Right renal cortex interstitium (tissue), 3 donors: ENCODE data around the gene C1orf52. TPM values are rescaled to one million over a fixed set of nuclear protein-coding genes. Genes with fewer than 3 reads are reported as not detected.

Source experiments
- DNase-seq, 3 donors: peaks; one replicate each; pipeline ENCODE4 v3.0.0-alpha.2; 2013; ENCODE audit warnings: low read depth in 3 of 3, low spot score in 2 of 3
- polyA plus RNA-seq, 3 donors: library from polyadenylated mRNA; unstranded; fragments of 120-200 nt; gene quantifications; one replicate each; pipeline ENCODE4 v1.2.1, GENCODE V29; 2013; ENCODE audit not compliant: insufficient read length in 3 of 3

The C1orf52 gene
- polyA plus RNA-seq, 3 donors: 33.6 to 40.6 (median 37.8) TPM

- no peak for DNase-seq
These were observed 18.8 kb downstream of the C1orf52 start for GRCh38 chr1:85240643-85241042.

GRCh38 chr1:85240174-85240601 is 19.3 kb downstream of the C1orf52 start:
- no peak for DNase-seq

- DNase-seq: no peak
These were observed 21.8 kb downstream of the C1orf52 start for GRCh38 chr1:85237613-85238012.

GRCh38 chr1:85230305-85230977 is 29.0 kb downstream of the C1orf52 start:
- no peak for DNase-seq

GRCh38 chr1:85229574-85230097 is 29.8 kb downstream of the C1orf52 start:
- no peak for DNase-seq

GRCh38 chr1:85228972-85229371 is 30.5 kb downstream of the C1orf52 start:
- DNase-seq: no peak

- no peak for DNase-seq
These were observed 33.7 kb downstream of the C1orf52 start for GRCh38 chr1:85225624-85226380.

- peak in 1 of 3 donors; percentile 34 for DNase-seq
These were observed 34.5 kb downstream of the C1orf52 start for GRCh38 chr1:85224734-85225623.

GRCh38 chr1:85224295-85224694 is 35.2 kb downstream of the C1orf52 start:
- DNase-seq: no peak

- no peak for DNase-seq
These were observed 36.1 kb downstream of the C1orf52 start for GRCh38 chr1:85223334-85223733.

- no peak for DNase-seq
These were observed 38.7 kb downstream of the C1orf52 start for GRCh38 chr1:85220756-85221201.

- no peak for DNase-seq
These were observed 39.4 kb downstream of the C1orf52 start for GRCh38 chr1:85219853-85220610.

GRCh38 chr1:85216697-85217096 is 42.8 kb downstream of the C1orf52 start:
- no peak for DNase-seq

- no peak for DNase-seq
These were observed 44.8 kb downstream of the C1orf52 start for GRCh38 chr1:85214654-85215053.

GRCh38 chr1:85208488-85208887 is 51.0 kb downstream of the C1orf52 start:
- DNase-seq: no peak

- DNase-seq: no peak
These were observed 55.8 kb downstream of the C1orf52 start for GRCh38 chr1:85203573-85204171.

GRCh38 chr1:85202864-85203255 is 56.6 kb downstream of the C1orf52 start:
- DNase-seq: no peak

GRCh38 chr1:85202092-85202863 is 57.2 kb downstream of the C1orf52 start:
- no peak for DNase-seq
